Suprapubic skin (tissue), 4 donors: Measurements from ENCODE around the gene MYCBP2. TPM values are rescaled to one million over a fixed set of nuclear protein-coding genes. Genes with fewer than 3 reads are reported as not detected.

Experiments
- DNase-seq, 2 donors: peaks; one replicate each; pipeline ENCODE4 v3.0.0-alpha.2; 2019; ENCODE audit warnings: low spot score in 2 of 2
- H3K27ac ChIP-seq: fragments of 200-600 bp; sonication (generic); one replicate; pipeline ENCODE4 v1.5.1; 2019
- H3K27me3 ChIP-seq: fragments of 200-600 bp; sonication (generic); one replicate; pipeline ENCODE4 v1.5.1; 2019
- H3K36me3 ChIP-seq: fragments of 200-600 bp; sonication (generic); one replicate; pipeline ENCODE4 v1.5.1; 2019
- H3K4me1 ChIP-seq: fragments of 200-600 bp; sonication (generic); one replicate; pipeline ENCODE4 v1.5.1; 2019
- H3K4me3 ChIP-seq: fragments of 200-600 bp; sonication (generic); one replicate; pipeline ENCODE4 v1.5.1; 2019; ENCODE audit warnings: mild to moderate bottlenecking
- H3K9me3 ChIP-seq: fragments of 200-600 bp; sonication (generic); one replicate; pipeline ENCODE4 v1.5.1; 2019
- CTCF ChIP-seq, 2 donors: fragments of 200-600 bp in 1 of 2; fragments of 450-650 bp in 1 of 2; sonication (generic) in 1 of 2; IDR thresholded peaks; one replicate each; pipeline ENCODE4 v1.5.1; 2016 to 2019; ENCODE audit warnings: antibody characterized with exemption in 2 of 2, mild to moderate bottlenecking in 1 of 2, moderate library complexity in 1 of 2
- EP300 ChIP-seq: sonication (generic); formaldehyde crosslinking; IDR thresholded peaks from one replicate; pipeline ENCODE4 v1.6.1; 2017; ENCODE audit warnings: antibody characterized with exemption
- POLR2A ChIP-seq, 2 donors: fragments of 450-650 bp; IDR thresholded peaks; one replicate each; pipeline ENCODE4 v1.6.1; 2017; ENCODE audit warnings: antibody characterized with exemption in 2 of 2, mild to moderate bottlenecking in 2 of 2, moderate library complexity in 2 of 2
- POLR2AphosphoS5 ChIP-seq, 3 donors: sonication (generic); formaldehyde crosslinking; IDR thresholded peaks; one replicate each; pipeline ENCODE4 v1.6.1; 2017; ENCODE audit warnings: antibody characterized with exemption in 3 of 3
- WGBS: methylation state at CpG from one replicate; pipeline ENCODE4 v1.1.5; 2018; 5-methylcytosine and 5-hydroxymethylcytosine counted together
- total RNA-seq, 4 donors: library from RNA; depleted of rRNA; stranded (reverse); fragments of >200 nt; gene quantifications; one replicate each; pipeline ENCODE4 v1.1.0, GENCODE V29; 2016

The MYCBP2 gene
- total RNA-seq, 4 donors from 2014 or later: 182 to 245 (median 207) TPM

DNA sequence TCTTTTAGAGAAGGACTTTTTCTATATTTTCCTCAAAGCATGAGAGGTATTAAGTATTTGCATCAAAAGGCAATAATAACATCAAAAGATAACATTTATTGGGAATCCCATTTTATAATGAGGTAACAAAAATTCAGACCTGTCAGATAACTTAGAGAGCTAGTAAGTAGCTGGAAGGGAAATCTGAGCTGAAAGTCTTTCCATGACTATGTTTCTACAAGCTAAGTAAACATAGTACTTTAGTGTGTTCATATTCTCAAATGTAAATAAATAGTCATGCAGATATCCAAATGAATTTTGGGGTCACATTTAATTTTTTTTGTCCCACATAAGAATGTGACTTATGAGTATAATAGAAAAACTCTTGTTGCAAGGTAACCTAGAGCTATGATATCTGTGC is 212.6 kb downstream of the MYCBP2 start:
- Histone ChIP-seq H3K27me3 (no peaks in the 10 kb centered on the region), H3K4me1 (no peaks in the 10 kb centered on the region), H3K36me3 (peaks cover 23% of the 10 kb centered on the region), H3K27ac (no peak overlapping the region), H3K9me3 (no peaks in the 10 kb centered on the region), H3K4me3 (no peak overlapping the region)
- TF ChIP-seq POLR2A (IDR thresholded peaks at IDR 0.05) (no peak), EP300 (no peak), POLR2AphosphoS5 (IDR thresholded peaks at IDR 0.05) (no peak), CTCF (IDR thresholded peaks at IDR 0.05) (no peak)
- no peak for DNase-seq

DNA sequence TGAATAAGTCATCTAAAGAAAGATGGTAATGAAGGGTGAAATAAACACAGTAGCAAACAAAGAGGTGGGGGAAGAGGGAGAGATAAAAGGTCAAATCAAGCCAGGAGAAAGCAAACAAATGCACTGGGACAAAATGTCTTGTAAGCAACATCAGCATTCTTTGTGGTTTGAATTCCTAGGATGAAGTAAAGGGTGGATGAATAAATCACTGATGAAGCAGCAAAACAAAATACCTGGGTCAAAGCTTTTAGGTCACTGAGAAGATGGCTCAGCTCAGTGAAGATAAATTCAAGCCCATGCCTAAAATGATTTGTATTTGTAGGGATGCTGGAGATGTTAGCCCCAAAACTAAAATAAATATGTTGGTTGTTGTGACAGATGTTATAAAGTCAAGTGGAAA is 213.4 kb downstream of the MYCBP2 start:
- H3K36me3 ChIP-seq: peaks cover 23% of the 10 kb centered on the region
- no peaks in the 10 kb centered on the region for H3K9me3 ChIP-seq
- TF ChIP-seq POLR2AphosphoS5 (IDR thresholded peaks at IDR 0.05) (no peak), EP300 (no peak), CTCF (IDR thresholded peaks at IDR 0.05) (no peak), POLR2A (IDR thresholded peaks at IDR 0.05) (no peak)
- H3K4me3 ChIP-seq: no peak overlapping the region
- H3K27ac ChIP-seq: no peak overlapping the region
- no peaks in the 10 kb centered on the region for H3K27me3 ChIP-seq
- H3K4me1 ChIP-seq: no peaks in the 10 kb centered on the region
- DNase-seq: no peak

- Histone ChIP-seq H3K4me3 (no peak overlapping the region), H3K27ac (no peak overlapping the region), H3K9me3 (no peaks in the 10 kb centered on the region), H3K36me3 (peaks cover 30% of the 10 kb centered on the region), H3K4me1 (no peaks in the 10 kb centered on the region), H3K27me3 (no peaks in the 10 kb centered on the region)
- WGBS: 94% methylated on average over 2 of the region's 2 CpGs
- DNase-seq: no peak
- TF ChIP-seq POLR2AphosphoS5 (IDR thresholded peaks at IDR 0.05) (no peak), CTCF (IDR thresholded peaks at IDR 0.05) (no peak), POLR2A (IDR thresholded peaks at IDR 0.05) (no peak), EP300 (no peak)
Measured at GRCh38 chr13:77105051-77105450, 221.8 kb downstream of the MYCBP2 start.

DNA sequence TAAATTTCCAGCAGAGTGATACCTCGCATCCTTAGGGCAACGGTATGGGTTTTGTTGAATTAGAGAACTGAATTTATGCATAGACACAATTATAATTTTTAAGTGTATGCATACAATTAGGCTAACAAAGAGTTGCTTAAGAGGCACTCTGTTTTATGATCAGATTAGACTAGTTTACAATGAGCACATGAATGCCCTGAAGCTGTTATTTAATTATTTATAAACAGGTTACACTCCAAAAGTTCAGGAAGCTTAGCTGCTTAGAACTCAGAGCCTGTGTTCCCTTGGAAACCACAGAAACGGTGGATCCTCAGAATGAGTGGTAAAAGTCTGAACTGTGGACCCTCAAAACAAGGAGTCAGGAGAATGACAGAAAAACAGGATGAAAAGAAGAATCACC is 227.5 kb downstream of the MYCBP2 start:
- Histone ChIP-seq H3K9me3 (no peaks in the 10 kb centered on the region), H3K36me3 (peaks cover 43% of the 10 kb centered on the region), H3K27ac (no peak overlapping the region), H3K27me3 (no peaks in the 10 kb centered on the region), H3K4me3 (no peak overlapping the region), H3K4me1 (no peaks in the 10 kb centered on the region)
- TF ChIP-seq POLR2AphosphoS5 (IDR thresholded peaks at IDR 0.05): no peak
- TF ChIP-seq POLR2A (IDR thresholded peaks at IDR 0.05): no peak
- no peak for TF ChIP-seq EP300
- TF ChIP-seq CTCF (IDR thresholded peaks at IDR 0.05): no peak
- DNase-seq: no peak
- WGBS: 89% methylated on average over 3 of the region's 3 CpGs

- Histone ChIP-seq H3K4me3 (no peak overlapping the region), H3K27me3 (no peaks in the 10 kb centered on the region), H3K4me1 (no peaks in the 10 kb centered on the region), H3K36me3 (peaks cover 62% of the 10 kb centered on the region), H3K9me3 (no peaks in the 10 kb centered on the region), H3K27ac (no peak overlapping the region)
- no peak for TF ChIP-seq EP300
- no peak for TF ChIP-seq POLR2AphosphoS5 (IDR thresholded peaks at IDR 0.05)
- TF ChIP-seq POLR2A (IDR thresholded peaks at IDR 0.05): no peak
- no peak for TF ChIP-seq CTCF (IDR thresholded peaks at IDR 0.05)
- DNase-seq: no peak
- 96% methylated on average over 4 of the region's 4 CpGs for WGBS
Measured at GRCh38 chr13:77095288-77095687, 231.6 kb downstream of the MYCBP2 start.
